ENCODE results near the gene GCNT4. TPM values are rescaled to one million over a fixed set of nuclear protein-coding genes. Genes with fewer than 3 reads are reported as not detected.

Gene GCNT4
- total RNA-seq, 1 experiment from 2014 or later: 0.63 TPM

DNA sequence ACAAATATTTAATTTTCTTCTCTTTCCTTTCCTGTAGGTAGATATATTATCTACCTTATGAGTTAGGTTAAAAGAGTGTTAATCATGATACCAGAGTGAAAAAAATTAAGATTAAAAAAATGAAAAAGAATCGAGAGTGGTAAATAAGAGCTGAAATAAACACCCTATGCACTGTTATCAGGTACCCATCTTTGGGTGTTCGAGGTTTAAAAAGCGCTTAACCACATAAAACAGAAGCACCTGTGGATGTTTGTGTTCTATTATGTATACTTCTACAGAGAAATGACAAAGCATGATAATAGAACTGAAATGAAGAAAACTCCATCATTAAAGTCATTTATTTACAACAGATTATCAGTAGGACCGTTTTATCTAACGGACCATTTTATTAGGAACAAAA lies 25.7 kb upstream of the GCNT4 start:
- no CpG with 5 or more reads among the region's 5 CpGs for WGBS (ENCODE audit: extremely low coverage, insufficient read length, low lambda C conversion rate)
- Histone ChIP-seq H4K91ac (ENCODE audit: insufficient read length, low read depth, low read length) (no peak overlapping the region), H4K20me1 (ENCODE audit: control insufficient read depth, insufficient read depth, insufficient read length) (no peaks in the 10 kb centered on the region), H3K14ac (ENCODE audit: insufficient read depth, low read length) (no peak overlapping the region), H3K9ac (ENCODE audit: extremely low read depth, insufficient read length, low read length) (no peak overlapping the region), H3K18ac (ENCODE audit: insufficient read length, low read depth, low read length) (no peak overlapping the region), H3K23me2 (ENCODE audit: insufficient read length, low read depth, low read length, poor library complexity, severe bottlenecking) (no peaks in the 10 kb centered on the region), H2BK15ac (ENCODE audit: low read depth, low read length) (no peak overlapping the region), H3K27ac (ENCODE audit: insufficient read length, low read depth, low read length) (no peak overlapping the region), H2BK12ac (ENCODE audit: insufficient read length, low read depth, low read length) (no peak overlapping the region), H4K5ac (ENCODE audit: insufficient read length, low read depth, low read length) (no peak overlapping the region), H3K4me1 (ENCODE audit: insufficient read depth, low read length) (no peaks in the 10 kb centered on the region), H3K4me2 (ENCODE audit: insufficient read depth, insufficient read length, low read length) (no peak overlapping the region), H2BK20ac (ENCODE audit: low read depth, low read length, poor library complexity, severe bottlenecking) (no peak overlapping the region), H3K23ac (ENCODE audit: insufficient read length, low read depth, low read length) (no peak overlapping the region), H3K56ac (ENCODE audit: insufficient read length, low read depth, low read length) (no peak overlapping the region), H4K8ac (replicated peaks; ENCODE audit: insufficient read length, low read depth, low read length) (no peak overlapping the region), H3K4ac (ENCODE audit: low read depth, low read length) (no peak overlapping the region), H3K79me2 (ENCODE audit: insufficient read depth, low read length) (no peaks in the 10 kb centered on the region), H3K27me3 (ENCODE audit: insufficient read depth, low read length) (no peaks in the 10 kb centered on the region), H2AFZ (ENCODE audit: low read length) (no peak overlapping the region), H2BK120ac (ENCODE audit: low read depth, low read length, poor library complexity, severe bottlenecking) (no peak overlapping the region), H3T11ph (ENCODE audit: low read length) (no peak overlapping the region), H2BK5ac (ENCODE audit: insufficient read length, low read length) (no peak overlapping the region), H3K9me3 (ENCODE audit: control insufficient read depth, low read depth, low read length) (no peaks in the 10 kb centered on the region), H3K79me1 (ENCODE audit: insufficient read depth, low read depth, low read length, poor library complexity, severe bottlenecking) (no peaks in the 10 kb centered on the region), H2AK5ac (ENCODE audit: insufficient read length, low read length) (no peak overlapping the region)
- no peaks in the 10 kb centered on the region for H3K9me3 Mint-ChIP-seq
- DNase-seq: no peak
- H3K4me1 Mint-ChIP-seq: no peaks in the 10 kb centered on the region
- TF ChIP-seq, protein P1, sequence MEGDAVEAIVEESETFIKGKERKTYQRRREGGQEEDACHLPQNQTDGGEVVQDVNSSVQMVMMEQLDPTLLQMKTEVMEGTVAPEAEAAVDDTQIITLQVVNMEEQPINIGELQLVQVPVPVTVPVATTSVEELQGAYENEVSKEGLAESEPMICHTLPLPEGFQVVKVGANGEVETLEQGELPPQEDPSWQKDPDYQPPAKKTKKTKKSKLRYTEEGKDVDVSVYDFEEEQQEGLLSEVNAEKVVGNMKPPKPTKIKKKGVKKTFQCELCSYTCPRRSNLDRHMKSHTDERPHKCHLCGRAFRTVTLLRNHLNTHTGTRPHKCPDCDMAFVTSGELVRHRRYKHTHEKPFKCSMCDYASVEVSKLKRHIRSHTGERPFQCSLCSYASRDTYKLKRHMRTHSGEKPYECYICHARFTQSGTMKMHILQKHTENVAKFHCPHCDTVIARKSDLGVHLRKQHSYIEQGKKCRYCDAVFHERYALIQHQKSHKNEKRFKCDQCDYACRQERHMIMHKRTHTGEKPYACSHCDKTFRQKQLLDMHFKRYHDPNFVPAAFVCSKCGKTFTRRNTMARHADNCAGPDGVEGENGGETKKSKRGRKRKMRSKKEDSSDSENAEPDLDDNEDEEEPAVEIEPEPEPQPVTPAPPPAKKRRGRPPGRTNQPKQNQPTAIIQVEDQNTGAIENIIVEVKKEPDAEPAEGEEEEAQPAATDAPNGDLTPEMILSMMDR (conservative IDR thresholded peaks at IDR 0.05): no peak
- H3K4me3 Mint-ChIP-seq: no peak overlapping the region
- no peaks in the 10 kb centered on the region for H3K27me3 Mint-ChIP-seq (ENCODE audit: low read depth)
- no peak overlapping the region for H3K27ac Mint-ChIP-seq
- H3K36me3 Mint-ChIP-seq (ENCODE audit: insufficient read depth in 1 of 3, low read depth in 3 of 3): no peaks in the 10 kb centered on the region
